Progenitor cell of endocrine pancreas (in vitro differentiated cells): ENCODE data around the gene ATXN7L1. TPM values are rescaled to one million over a fixed set of nuclear protein-coding genes. Genes with fewer than 3 reads are reported as not detected.

Source experiments
- DNase-seq: peaks from one replicate; pipeline ENCODE4 v3.0.0; 2021; ENCODE audit warnings: low spot score; ENCODE audit not compliant: unreplicated experiment
- H3K27ac Mint-ChIP-seq: 2 replicates; pipeline ENCODE4 v1.8.0; 2021; ENCODE audit warnings: mild to moderate bottlenecking, moderate library complexity, mixed read lengths
- H3K27me3 Mint-ChIP-seq: 2 replicates; pipeline ENCODE4 v1.8.0; 2021; ENCODE audit warnings: mixed read lengths
- H3K36me3 Mint-ChIP-seq: 2 replicates; pipeline ENCODE4 v1.8.0; 2022; ENCODE audit warnings: mixed read lengths; ENCODE audit not compliant: insufficient read depth
- H3K4me1 Mint-ChIP-seq: 2 replicates; pipeline ENCODE4 v1.8.0; 2021; ENCODE audit warnings: low read depth, mixed read lengths
- H3K4me3 Mint-ChIP-seq: 2 replicates; pipeline ENCODE4 v1.8.0; 2021; ENCODE audit warnings: low read depth, mild to moderate bottlenecking, moderate library complexity, mixed read lengths
- H3K9me3 Mint-ChIP-seq: 2 replicates; pipeline ENCODE4 v1.8.0; 2021; ENCODE audit warnings: low read depth, mixed read lengths
- CTCF ChIP-seq: fragments of 200-600 bp; sonication (generic); IDR thresholded peaks from one replicate; pipeline ENCODE4 v1.5.0; 2021; ENCODE audit warnings: antibody characterized with exemption, mild to moderate bottlenecking; ENCODE audit not compliant: unreplicated experiment
- total RNA-seq: library from RNA; stranded (reverse); gene quantifications from 2 replicates; pipeline ENCODE4 v1.2.1, GENCODE V29; 2021

The ATXN7L1 gene
- total RNA-seq, 1 donor from 2014 or later = 18.3 TPM

DNA sequence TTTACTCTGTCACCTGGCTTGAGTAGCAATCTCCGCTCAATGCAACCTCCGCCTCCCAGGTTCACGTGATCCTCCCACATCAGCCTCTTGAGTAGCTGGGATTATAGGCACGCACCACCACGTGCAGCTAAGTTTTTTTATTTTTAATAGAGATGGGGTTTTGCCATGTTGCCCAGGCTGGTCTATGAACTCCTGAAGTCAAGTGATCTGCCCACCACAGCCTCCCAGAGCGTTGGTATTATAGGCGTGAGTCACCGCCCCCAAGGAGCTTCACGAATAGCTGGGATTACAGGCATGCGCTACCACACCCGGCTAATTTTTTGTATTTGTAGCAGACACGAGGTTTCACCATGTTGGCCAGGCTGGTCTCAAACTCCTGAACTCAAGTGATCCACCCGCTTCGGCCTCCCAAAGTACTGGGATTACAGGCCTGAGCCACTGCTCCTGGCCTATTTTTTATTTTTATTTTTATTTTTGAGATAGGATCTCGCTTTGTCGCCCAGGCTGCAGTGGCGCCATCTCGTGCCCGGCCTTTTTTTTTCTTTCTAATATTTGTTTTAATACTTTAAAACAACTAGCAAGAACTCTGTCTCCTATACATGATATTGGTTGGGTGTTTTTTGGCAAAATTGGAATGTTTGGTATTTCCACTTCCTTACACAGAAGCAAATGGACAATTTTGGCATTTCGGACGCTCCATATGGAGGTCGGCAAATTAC lies 296.2 kb downstream of the ATXN7L1 start:
- no peaks in the 10 kb centered on the region for H3K36me3 Mint-ChIP-seq
- no peaks in the 10 kb centered on the region for H3K4me1 Mint-ChIP-seq
- TF ChIP-seq CTCF = no peak
- no peak for DNase-seq
- H3K27me3 Mint-ChIP-seq = no peaks in the 10 kb centered on the region
- no peak overlapping the region for H3K27ac Mint-ChIP-seq
- H3K9me3 Mint-ChIP-seq = peaks cover 12% of the 10 kb centered on the region
- no peak overlapping the region for H3K4me3 Mint-ChIP-seq

GRCh38 chr7:105578496-105578895 lies 297.9 kb downstream of the ATXN7L1 start:
- TF ChIP-seq CTCF = no peak
- Mint-ChIP-seq H3K4me1 (no peaks in the 10 kb centered on the region), H3K27me3 (no peaks in the 10 kb centered on the region), H3K36me3 (peaks cover 2% of the 10 kb centered on the region), H3K9me3 (peaks cover 10% of the 10 kb centered on the region), H3K4me3 (no peak overlapping the region), H3K27ac (no peak overlapping the region)
- no peak for DNase-seq

- H3K27me3 Mint-ChIP-seq = no peaks in the 10 kb centered on the region
- TF ChIP-seq CTCF = no peak
- peaks cover 4% of the 10 kb centered on the region for H3K9me3 Mint-ChIP-seq
- peaks cover 2% of the 10 kb centered on the region for H3K36me3 Mint-ChIP-seq
- no peak for DNase-seq
- no peak overlapping the region for H3K4me3 Mint-ChIP-seq
- H3K27ac Mint-ChIP-seq = no peak overlapping the region
- no peaks in the 10 kb centered on the region for H3K4me1 Mint-ChIP-seq
These were observed 299.1 kb downstream of the ATXN7L1 start for GRCh38 chr7:105577251-105577650.

DNA sequence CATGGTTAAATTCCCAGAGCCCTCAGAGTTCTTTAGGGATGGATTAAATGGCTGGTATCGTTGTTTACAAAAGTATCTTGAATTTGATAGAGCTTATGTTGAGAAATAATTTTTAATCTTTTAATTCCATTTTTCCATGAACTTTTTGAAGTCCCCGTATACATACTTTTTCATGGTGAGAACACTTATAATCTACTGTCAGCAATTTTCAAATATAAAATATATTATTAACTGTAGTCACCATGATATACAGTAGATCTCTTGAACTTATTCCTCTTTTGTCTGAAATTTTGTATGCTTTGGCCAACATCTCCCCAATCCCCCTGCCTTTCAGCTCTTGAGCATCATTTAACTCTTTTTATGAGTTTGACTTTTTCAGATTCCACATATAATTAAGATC lies 304.5 kb downstream of the ATXN7L1 start:
- no peak for DNase-seq
- no peaks in the 10 kb centered on the region for H3K4me1 Mint-ChIP-seq
- H3K27ac Mint-ChIP-seq = no peak overlapping the region
- no peak overlapping the region for H3K4me3 Mint-ChIP-seq
- no peaks in the 10 kb centered on the region for H3K27me3 Mint-ChIP-seq
- H3K9me3 Mint-ChIP-seq = peaks cover 3% of the 10 kb centered on the region
- peaks cover 6% of the 10 kb centered on the region for H3K36me3 Mint-ChIP-seq
- TF ChIP-seq CTCF = no peak

DNA sequence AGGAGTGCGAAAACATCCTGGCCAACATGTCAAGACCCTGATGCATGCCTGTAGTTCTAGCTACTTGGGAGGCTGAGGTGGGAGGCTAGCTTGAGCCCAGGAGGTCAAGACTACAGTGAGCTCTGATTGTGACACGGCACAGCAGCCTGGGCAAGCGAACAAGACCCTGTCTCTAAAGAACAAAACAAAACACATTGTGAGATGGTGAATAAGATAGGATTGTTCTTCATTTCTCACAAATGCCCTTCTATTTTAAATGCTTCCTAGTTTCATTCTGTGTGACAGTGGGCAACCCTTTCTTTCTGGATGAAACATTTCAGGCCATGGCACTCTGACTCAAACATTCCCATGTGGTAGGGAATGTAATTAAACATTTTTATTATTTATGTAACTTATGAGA lies 308.6 kb downstream of the ATXN7L1 start:
- Mint-ChIP-seq H3K27me3 (no peaks in the 10 kb centered on the region), H3K9me3 (no peaks in the 10 kb centered on the region), H3K4me1 (no peaks in the 10 kb centered on the region), H3K4me3 (no peak overlapping the region), H3K27ac (no peak overlapping the region), H3K36me3 (peaks cover 19% of the 10 kb centered on the region)
- no peak for TF ChIP-seq CTCF
- no peak for DNase-seq
